ENCODE measurements around the gene NKPD1.

The NKPD1 gene

DNA sequence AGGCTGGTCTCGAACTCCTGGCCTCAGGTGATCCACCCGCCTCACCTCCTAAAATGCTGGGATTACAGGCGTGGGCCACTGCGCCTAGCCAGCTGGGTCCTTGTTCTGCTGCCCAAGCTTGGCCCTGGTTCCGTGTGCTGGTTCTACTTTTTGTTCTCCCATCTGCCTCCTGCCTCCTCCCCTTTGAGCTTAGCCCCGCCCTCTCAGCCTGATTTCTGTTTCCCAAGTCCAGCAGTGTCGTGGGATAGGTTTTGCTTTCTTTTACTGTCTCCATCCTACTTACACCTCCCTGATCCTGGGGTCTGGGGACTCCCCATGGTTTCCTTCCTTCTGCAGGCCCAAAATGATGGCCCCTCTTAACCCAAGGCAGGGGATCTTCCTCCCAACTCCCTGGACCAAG is 20.2 kb upstream of the NKPD1 start:
- FAIRE-seq (no peak), DNase-seq (ENCODE audit: insufficient read length, low spot score) (no peak)
- TF ChIP-seq, protein P1, sequence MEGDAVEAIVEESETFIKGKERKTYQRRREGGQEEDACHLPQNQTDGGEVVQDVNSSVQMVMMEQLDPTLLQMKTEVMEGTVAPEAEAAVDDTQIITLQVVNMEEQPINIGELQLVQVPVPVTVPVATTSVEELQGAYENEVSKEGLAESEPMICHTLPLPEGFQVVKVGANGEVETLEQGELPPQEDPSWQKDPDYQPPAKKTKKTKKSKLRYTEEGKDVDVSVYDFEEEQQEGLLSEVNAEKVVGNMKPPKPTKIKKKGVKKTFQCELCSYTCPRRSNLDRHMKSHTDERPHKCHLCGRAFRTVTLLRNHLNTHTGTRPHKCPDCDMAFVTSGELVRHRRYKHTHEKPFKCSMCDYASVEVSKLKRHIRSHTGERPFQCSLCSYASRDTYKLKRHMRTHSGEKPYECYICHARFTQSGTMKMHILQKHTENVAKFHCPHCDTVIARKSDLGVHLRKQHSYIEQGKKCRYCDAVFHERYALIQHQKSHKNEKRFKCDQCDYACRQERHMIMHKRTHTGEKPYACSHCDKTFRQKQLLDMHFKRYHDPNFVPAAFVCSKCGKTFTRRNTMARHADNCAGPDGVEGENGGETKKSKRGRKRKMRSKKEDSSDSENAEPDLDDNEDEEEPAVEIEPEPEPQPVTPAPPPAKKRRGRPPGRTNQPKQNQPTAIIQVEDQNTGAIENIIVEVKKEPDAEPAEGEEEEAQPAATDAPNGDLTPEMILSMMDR (IDR thresholded peaks at IDR 0.05; ENCODE audit: insufficient read depth, missing control alignments): no peak

DNA sequence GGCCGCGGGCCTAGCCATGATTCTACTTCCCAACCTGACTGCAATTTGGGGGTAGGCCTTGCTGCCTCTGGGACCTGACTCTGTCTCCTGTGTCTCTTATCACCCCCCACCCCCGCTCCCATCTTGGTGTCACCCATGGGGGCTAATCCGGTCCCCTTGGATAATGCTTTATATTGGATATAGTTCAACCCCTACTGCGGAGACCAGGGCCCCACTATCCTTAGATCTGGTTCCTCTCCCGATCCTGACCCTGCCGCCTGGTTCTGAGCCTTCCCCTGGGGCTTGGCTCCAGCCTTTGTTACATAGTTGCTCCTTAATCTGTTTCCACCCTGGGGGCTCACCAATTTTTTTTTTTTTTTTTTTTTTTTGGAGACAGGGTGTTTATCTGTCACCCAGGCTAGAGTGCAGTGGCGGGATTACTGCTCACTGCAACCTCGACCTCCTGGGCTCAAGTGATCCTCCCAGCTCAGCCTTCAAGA is 19.1 kb upstream of the NKPD1 start:
- no peak for FAIRE-seq
- DNase-seq (ENCODE audit: insufficient read length, low spot score): no peak
- TF ChIP-seq, protein P1 (IDR thresholded peaks at IDR 0.05; ENCODE audit: insufficient read depth, missing control alignments): no peak

DNA sequence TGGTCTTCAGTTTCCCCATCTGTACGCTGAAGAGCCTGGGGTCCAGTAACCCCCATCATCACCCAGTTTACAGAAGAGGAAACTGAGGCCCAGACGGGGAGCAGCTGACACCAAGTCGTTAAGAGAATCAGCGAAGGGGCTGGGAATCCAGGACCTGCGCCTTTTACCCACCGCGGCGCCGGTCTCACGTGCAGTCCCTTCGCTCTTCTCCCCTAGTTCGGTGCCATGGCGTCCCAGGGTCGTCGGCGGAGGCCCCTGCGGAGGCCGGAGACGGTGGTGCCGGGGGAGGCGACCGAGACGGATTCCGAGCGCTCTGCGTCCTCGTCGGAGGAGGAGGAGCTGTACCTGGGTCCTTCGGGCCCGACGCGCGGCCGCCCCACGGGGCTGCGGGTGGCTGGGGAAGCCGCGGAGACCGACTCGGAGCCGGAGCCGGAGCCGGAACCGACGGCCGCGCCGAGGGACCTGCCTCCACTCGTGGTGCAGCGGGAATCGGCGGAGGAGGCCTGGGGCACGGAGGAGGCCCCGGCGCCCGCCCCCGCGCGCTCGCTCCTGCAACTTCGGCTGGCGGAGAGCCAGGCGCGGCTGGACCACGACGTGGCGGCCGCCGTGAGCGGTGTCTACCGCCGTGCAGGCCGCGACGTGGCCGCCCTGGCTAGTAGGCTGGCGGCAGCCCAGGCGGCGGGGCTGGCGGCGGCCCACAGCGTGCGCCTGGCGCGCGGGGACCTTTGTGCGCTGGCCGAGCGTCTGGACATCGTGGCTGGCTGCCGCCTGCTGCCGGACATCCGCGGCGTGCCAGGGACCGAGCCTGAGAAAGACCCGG is 18.5 kb upstream of the NKPD1 start:
- FAIRE-seq (no peak), DNase-seq (ENCODE audit: insufficient read length, low spot score) (no peak)
- TF ChIP-seq, protein P1 (IDR thresholded peaks at IDR 0.05; ENCODE audit: insufficient read depth, missing control alignments): no peak

DNA sequence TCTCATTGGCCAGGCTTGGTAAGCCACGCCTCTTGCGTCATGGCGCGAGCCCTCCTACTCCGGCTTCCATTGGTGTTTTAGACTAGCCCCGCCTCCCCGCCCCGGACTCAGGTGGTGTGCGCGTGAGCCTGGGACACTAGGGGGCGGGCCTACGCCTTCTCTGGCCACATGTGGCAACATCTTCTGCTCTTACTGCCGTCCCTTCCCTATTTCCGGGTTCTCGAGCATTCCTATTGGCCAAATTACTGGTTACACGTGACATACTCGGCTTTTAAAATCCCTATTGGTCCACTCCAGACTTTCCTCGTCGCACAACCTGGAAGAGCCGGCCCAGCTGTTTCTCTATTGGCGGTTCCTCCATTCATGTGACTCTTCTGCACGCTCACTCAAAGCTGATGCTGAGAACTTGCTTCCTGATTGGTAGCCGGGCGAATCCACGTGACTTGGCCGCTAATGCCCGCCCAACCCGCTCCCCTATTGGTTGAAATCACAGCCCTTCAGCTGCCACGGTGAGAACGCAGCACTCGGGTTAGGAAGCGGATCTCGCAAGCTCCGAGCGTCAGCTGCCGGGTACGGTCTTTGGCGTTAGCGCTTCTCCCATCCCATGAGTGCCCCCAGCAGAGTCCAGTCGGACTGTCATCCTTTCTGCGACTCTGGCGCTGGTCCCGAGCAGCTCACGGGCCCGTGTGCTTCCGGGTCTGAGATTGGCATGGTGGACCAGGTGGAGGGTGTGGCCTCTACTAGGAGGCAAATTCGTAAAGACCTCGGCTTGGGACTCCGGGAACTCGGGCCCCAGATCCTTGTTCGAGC is 17.7 kb upstream of the NKPD1 start, which contains the start of gene BLOC1S3:
Gene BLOC1S3, plus strand, starts transcription at position 523 of the 810 bp plus-strand sequence. CDS start 513 bp downstream, outside the sequence.
- TF ChIP-seq, protein P1 (IDR thresholded peaks at IDR 0.05; ENCODE audit: insufficient read depth, missing control alignments): peak; percentile 34
- FAIRE-seq (no peak), DNase-seq (ENCODE audit: insufficient read length, low spot score) (peak; percentile 96)

DNA sequence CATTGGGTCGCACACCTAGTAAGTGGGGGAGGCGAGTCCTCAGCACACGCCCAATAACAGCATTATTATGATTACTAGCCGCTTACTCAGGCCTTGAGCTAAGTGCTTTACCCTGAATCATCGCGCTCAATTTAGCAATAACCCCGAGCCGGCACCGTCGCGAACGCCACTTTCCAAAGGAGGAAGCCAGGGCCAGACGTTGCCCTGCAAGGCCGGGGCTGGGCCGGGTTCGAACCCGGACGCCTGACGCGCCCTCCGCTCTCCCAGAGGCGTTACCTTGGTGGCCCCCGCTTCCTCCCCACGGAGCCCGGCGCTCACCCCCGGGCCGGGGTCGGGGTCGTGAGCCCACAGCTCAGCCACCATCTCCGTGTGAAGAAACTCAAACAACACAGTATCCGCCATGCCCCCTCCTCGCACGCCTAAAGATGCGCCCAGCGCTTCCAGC is 17.1 kb upstream of the NKPD1 start, which contains the start of gene TRAPPC6A:
Gene TRAPPC6A, minus strand, starts transcription at position 421 of the 445 bp plus-strand sequence. Its CDS starts 19 bp downstream, at position 402.
- no peak for DNase-seq (ENCODE audit: insufficient read length, low spot score)
- TF ChIP-seq, protein P1 (IDR thresholded peaks at IDR 0.05; ENCODE audit: insufficient read depth, missing control alignments): no peak
- no peak for FAIRE-seq

DNA sequence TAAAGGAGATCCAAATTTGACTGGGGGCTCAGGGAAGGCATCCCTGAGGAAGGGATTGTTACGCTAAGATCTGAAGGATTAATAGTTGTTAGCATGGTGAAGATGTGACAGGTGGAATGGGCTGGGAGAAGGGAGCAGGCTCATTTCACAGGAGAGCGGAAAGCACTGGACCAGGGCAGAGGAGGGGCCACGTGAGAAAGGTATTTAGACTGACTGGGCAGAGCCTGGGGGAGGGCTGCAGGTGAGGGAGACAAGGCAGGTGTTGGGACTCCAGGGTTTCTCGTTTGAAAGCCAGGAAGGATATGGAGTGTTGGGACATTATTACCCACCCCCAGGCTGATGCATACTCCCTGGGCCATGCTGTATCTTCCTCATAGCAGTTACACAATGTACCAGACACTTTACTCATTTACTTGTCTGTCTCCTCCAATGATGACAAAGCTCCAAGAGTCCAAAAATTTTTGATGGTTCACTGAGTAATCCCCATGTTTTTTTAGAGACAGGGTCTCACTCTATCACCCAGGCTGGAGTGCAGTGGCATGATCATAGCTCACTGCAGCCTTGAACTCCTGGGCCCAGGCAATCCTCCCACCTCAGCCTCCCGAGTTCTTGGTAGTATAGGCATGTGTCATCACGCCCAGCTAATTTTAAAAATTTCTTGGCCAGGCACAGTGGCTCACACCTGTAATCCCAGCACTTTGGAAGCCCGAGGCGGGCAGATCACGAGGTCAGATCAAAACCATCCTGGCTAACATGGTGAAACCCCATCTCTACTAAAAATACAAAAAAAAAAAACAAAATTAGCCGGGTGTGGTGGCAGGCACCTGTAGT is 14.9 kb upstream of the NKPD1 start:
- TF ChIP-seq, protein P1 (IDR thresholded peaks at IDR 0.05; ENCODE audit: insufficient read depth, missing control alignments): no peak
- FAIRE-seq (no peak), DNase-seq (ENCODE audit: insufficient read length, low spot score) (no peak)

Measured in D721Med (cell line).